HepG2 (cell line): Measurements from ENCODE around the gene SLC2A13.

Experiments used
- CHCHD3 ChIP-seq: sonication (generic); formaldehyde crosslinking; IDR thresholded peaks from 2 replicates; pipeline ENCODE4 v1.8.0; 2022; ENCODE audit warnings: mild to moderate bottlenecking, missing genetic modification reagents, moderate library complexity
- CTCF ChIP-seq: sonication (generic); formaldehyde crosslinking; IDR thresholded peaks from 2 replicates; pipeline ENCODE4 v1.5.0; 2020; ENCODE audit warnings: mild to moderate bottlenecking, missing genetic modification reagents, moderate library complexity
- EZH2 ChIP-seq: conservative IDR thresholded peaks from 2 replicates; pipeline ENCODE4 v1.6.1; 2012; ENCODE audit warnings: mild to moderate bottlenecking, low read depth, low read length, moderate library complexity
- MAFF ChIP-seq: IDR thresholded peaks from 2 replicates; pipeline ENCODE4 v1.6.1; 2011; ENCODE audit warnings: low read depth, low read length, improper control_type of control experiment
- NFIC ChIP-seq: IDR thresholded peaks from 2 replicates; pipeline ENCODE4 v1.6.1; 2012; ENCODE audit warnings: mild to moderate bottlenecking, low read length, inconsistent platforms
- ZNF274 ChIP-seq: sonication (generic); formaldehyde crosslinking; IDR thresholded peaks from 2 replicates; pipeline ENCODE4 v1.5.1; 2020; ENCODE audit warnings: mild to moderate bottlenecking, missing genetic modification reagents

- TF ChIP-seq CTCF (CRISPR knock-in tag) (no peak), CHCHD3 (CRISPR knock-in tag) (no peak), ZNF274 (CRISPR knock-in tag) (no peak), MAFF (no peak), NFIC (no peak), EZH2 (no peak)
Observed at GRCh38 chr12:39878753-39879152, 227.1 kb downstream of the SLC2A13 start.
